ENCODE data around the gene AVPR2.

GRCh38 chrX:153909024-153909979 lies 4.8 kb downstream of the AVPR2 start:
- no peak for TF ChIP-seq PRDM10 (tag by site-specific recombination; IDR thresholded peaks at IDR 0.05)
- no peak for TF ChIP-seq HOXA7 (CRISPR knock-in tag; IDR thresholded peaks at IDR 0.05; ENCODE audit: borderline replicate concordance)
- no peak for TF ChIP-seq ZNF645 (tag by site-specific recombination; IDR thresholded peaks at IDR 0.05)
- TF ChIP-seq ZNF701 (tag by site-specific recombination; IDR thresholded peaks at IDR 0.05), result no peak
- TF ChIP-seq CTCF (tag by site-specific recombination; IDR thresholded peaks at IDR 0.05), result no peak
- TF ChIP-seq REST (tag by site-specific recombination; IDR thresholded peaks at IDR 0.05), result no peak
- TF ChIP-seq PATZ1 (tag by site-specific recombination; IDR thresholded peaks at IDR 0.05), result no peak
- TF ChIP-seq SETDB1 (IDR thresholded peaks at IDR 0.05; ENCODE audit: insufficient read length, low read length), result no peak
- no peak for TF ChIP-seq ZNF621 (tag by site-specific recombination; IDR thresholded peaks at IDR 0.05)
- TF ChIP-seq ZFP41 (tag by site-specific recombination; IDR thresholded peaks at IDR 0.05; ENCODE audit: borderline replicate concordance), result no peak
